K562 (cell line): ENCODE measurements around the gene GAP43.

Experiments used
- CC2D1A ChIP-seq: fragments of 450-650 bp; IDR thresholded peaks from 2 replicates; pipeline ENCODE4 v1.6.1; 2017; ENCODE audit warnings: mild to moderate bottlenecking
- CHD7 ChIP-seq: fragments of 200-600 bp; sonication (generic); IDR thresholded peaks from one replicate; pipeline ENCODE4 v1.6.1; 2012; ENCODE audit warnings: mild to moderate bottlenecking, low read depth, low read length, inconsistent platforms
- EZH2 ChIP-seq: IDR thresholded peaks from 2 replicates; pipeline ENCODE4 v1.6.1; 2012; ENCODE audit warnings: low read depth, mild to moderate bottlenecking, inconsistent platforms, low read length, borderline replicate concordance
- FOXM1 ChIP-seq, 2 experiments: fragments of 450-650 bp in 1 of 2; sonication (generic) in 1 of 2; formaldehyde crosslinking in 1 of 2; IDR thresholded peaks; 2 replicates each; pipeline versions ENCODE4 v1.6.1 to v1.9.0; 2017 to 2022; ENCODE audit warnings: low read depth in 2 of 2, mild to moderate bottlenecking in 2 of 2, missing genetic modification reagents in 1 of 2, moderate library complexity in 1 of 2
- KAT8 ChIP-seq: fragments of 450-650 bp; IDR thresholded peaks from 2 replicates; pipeline ENCODE4 v1.6.1; 2016; ENCODE audit warnings: low read depth, mild to moderate bottlenecking
- L3MBTL2 ChIP-seq: fragments of 450-650 bp; IDR thresholded peaks from 2 replicates; pipeline ENCODE4 v1.6.1; 2016; ENCODE audit warnings: mild to moderate bottlenecking, moderate library complexity
- NR1H2 ChIP-seq: sonication (generic); formaldehyde crosslinking; IDR thresholded peaks from 2 replicates; pipeline ENCODE4 v1.4.0; 2020; ENCODE audit warnings: mild to moderate bottlenecking, missing genetic modification reagents
- NRF1 ChIP-seq, 2 experiments: fragments of 450-650 bp; IDR thresholded peaks in 1 of 2; conservative IDR thresholded peaks in 1 of 2; 2 replicates each; pipeline ENCODE4 v1.6.1; 2014; ENCODE audit warnings: mild to moderate bottlenecking in 2 of 2
- ZNF316 ChIP-seq: fragments of 450-650 bp; IDR thresholded peaks from 2 replicates; pipeline ENCODE4 v1.6.1; 2016
- ZNF785 ChIP-seq: fragments of 250-450 bp; sonication (Bioruptor Pico); IDR thresholded peaks from 2 replicates; pipeline ENCODE4 v1.4.0; 2020; ENCODE audit warnings: mild to moderate bottlenecking
- TF ChIP-seq, protein P1 (sequence below): sonication (generic); formaldehyde crosslinking; IDR thresholded peaks from 2 replicates; pipeline ENCODE4 v1.9.0; 2022; ENCODE audit warnings: mild to moderate bottlenecking, missing genetic modification reagents
- TF ChIP-seq, protein P2 (sequence below): fragments of 250-450 bp; sonication (Bioruptor Pico); IDR thresholded peaks from 2 replicates; pipeline ENCODE4 v1.8.0; 2022; ENCODE audit warnings: moderate library complexity, mild to moderate bottlenecking, inconsistent platforms

DNA sequence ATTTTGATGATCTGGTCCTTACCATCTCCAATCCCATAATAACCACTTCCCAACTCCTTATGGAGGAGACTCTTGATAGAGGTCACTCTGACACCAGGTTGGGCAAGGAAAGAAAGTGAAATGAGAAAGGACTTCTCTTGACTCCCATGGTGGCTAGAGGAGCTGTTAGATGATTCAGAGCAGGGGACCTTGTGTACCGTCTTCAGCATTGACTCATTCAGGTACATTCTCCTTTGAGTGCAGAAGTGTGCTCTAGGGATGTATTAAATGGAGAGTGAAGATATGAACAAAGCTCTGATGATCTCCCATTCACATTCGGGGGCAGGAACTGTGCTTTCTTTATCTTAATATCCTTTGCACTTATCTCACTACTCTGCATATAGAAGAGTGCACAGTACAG is 46.3 kb upstream of the GAP43 start:
- TF ChIP-seq, protein P1, sequence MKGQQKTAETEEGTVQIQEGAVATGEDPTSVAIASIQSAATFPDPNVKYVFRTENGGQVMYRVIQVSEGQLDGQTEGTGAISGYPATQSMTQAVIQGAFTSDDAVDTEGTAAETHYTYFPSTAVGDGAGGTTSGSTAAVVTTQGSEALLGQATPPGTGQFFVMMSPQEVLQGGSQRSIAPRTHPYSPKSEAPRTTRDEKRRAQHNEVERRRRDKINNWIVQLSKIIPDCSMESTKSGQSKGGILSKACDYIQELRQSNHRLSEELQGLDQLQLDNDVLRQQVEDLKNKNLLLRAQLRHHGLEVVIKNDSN = no peak
- TF ChIP-seq NR1H2 (CRISPR knock-in tag) (no peak), FOXM1 (IDR thresholded peaks at IDR 0.05; ENCODE audit: low read depth) (no peak), FOXM1 (CRISPR knock-in tag; IDR thresholded peaks at IDR 0.05; ENCODE audit: low read depth) (no peak), NRF1 (conservative IDR thresholded peaks at IDR 0.05 in 1 of 2, IDR thresholded peaks at IDR 0.05 in 1 of 2) (no peak), CHD7 (no peak), CC2D1A (no peak), L3MBTL2 (no peak), KAT8 (no peak), ZNF316 (no peak), EZH2 (no peak), ZNF785 (CRISPR knock-in tag) (no peak)
- TF ChIP-seq, protein P2, sequence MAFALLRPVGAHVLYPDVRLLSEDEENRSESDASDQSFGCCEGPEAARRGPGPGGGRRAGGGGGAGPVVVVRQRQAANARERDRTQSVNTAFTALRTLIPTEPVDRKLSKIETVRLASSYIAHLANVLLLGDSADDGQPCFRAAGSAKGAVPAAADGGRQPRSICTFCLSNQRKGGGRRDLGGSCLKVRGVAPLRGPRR (CRISPR knock-in tag) = no peak
